Erythroblast (primary cell): ENCODE results near the gene ME3.

Experiments
- GATA1 ChIP-seq: IDR thresholded peaks from 2 replicates; pipeline ENCODE4 v1.6.1; 2011; ENCODE audit warnings: low read depth, mild to moderate bottlenecking, control low read depth, low read length, moderate library complexity
- POLR2A ChIP-seq: IDR thresholded peaks from 2 replicates; pipeline ENCODE4 v1.6.1; 2011; ENCODE audit warnings: mild to moderate bottlenecking, low read length

DNA sequence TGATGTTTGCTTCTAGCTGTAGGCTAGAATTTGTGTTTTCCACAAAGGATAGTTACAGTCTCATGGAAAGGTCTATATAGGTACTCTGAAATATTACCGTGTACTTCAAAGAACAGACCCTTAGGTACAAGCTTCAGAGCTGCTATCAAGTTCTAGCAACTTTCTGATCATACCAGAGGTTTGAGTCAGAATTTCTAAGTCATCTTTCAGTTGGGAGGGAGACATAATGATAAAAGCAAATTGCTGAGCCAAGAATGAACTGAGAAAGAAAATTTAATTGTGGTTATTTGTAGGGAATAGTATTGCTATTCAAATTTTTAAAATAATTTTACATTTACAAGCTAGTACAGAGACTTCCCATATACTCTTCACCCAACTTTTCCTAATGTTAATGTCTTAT lies 19.9 kb upstream of the ME3 start:
- no peak for TF ChIP-seq POLR2A
- TF ChIP-seq GATA1 = no peak
